Liver (tissue), 3 donors: ENCODE data around the gene CDK11A.
"Not testable (repeated sequence)": the region's sequence is repeated elsewhere in the genome, so short reads cannot be mapped to it uniquely, and the experiment has no call there.

ENCODE experiments used
- EGR1 ChIP-seq, 2 donors: IDR thresholded peaks; 2 replicates each; pipeline ENCODE4 v1.6.1; 2016 to 2018; ENCODE audit warnings: antibody characterized with exemption in 2 of 2, low read depth in 2 of 2
- GABPA ChIP-seq, 2 donors: IDR thresholded peaks in 1 of 2; conservative IDR thresholded peaks in 1 of 2; 2 replicates each; pipeline ENCODE4 v1.6.1; 2016; ENCODE audit warnings: antibody characterized with exemption in 2 of 2, mild to moderate bottlenecking in 1 of 2, moderate library complexity in 1 of 2
- RAD21 ChIP-seq, 2 donors: IDR thresholded peaks; 2 replicates each; pipeline ENCODE4 v1.6.1; 2016; ENCODE audit warnings: antibody characterized with exemption in 2 of 2, mild to moderate bottlenecking in 2 of 2
- SP1 ChIP-seq: IDR thresholded peaks from 2 replicates; pipeline ENCODE4 v1.6.1; 2018; ENCODE audit warnings: antibody characterized with exemption, mild to moderate bottlenecking
- YY1 ChIP-seq: IDR thresholded peaks from 2 replicates; pipeline ENCODE4 v1.6.1; 2016; ENCODE audit warnings: antibody characterized with exemption, mild to moderate bottlenecking
- TF ChIP-seq, protein P1 (sequence below): fragments of 150-350 bp; IDR thresholded peaks from 2 replicates; pipeline ENCODE4 v1.5.1; 2017; ENCODE audit warnings: improper control_type of control experiment, low read depth, low read length; ENCODE audit not compliant: missing input control
- TF ChIP-seq, protein P2 (sequence below): IDR thresholded peaks from 2 replicates; pipeline ENCODE4 v1.6.1; 2016; ENCODE audit warnings: antibody characterized with exemption
- TF ChIP-seq, protein P3 (sequence below): IDR thresholded peaks from 2 replicates; pipeline ENCODE4 v1.6.1; 2016; ENCODE audit warnings: antibody characterized with exemption, mild to moderate bottlenecking
- donor health status: healthy.
- donor health status: healthy.

DNA sequence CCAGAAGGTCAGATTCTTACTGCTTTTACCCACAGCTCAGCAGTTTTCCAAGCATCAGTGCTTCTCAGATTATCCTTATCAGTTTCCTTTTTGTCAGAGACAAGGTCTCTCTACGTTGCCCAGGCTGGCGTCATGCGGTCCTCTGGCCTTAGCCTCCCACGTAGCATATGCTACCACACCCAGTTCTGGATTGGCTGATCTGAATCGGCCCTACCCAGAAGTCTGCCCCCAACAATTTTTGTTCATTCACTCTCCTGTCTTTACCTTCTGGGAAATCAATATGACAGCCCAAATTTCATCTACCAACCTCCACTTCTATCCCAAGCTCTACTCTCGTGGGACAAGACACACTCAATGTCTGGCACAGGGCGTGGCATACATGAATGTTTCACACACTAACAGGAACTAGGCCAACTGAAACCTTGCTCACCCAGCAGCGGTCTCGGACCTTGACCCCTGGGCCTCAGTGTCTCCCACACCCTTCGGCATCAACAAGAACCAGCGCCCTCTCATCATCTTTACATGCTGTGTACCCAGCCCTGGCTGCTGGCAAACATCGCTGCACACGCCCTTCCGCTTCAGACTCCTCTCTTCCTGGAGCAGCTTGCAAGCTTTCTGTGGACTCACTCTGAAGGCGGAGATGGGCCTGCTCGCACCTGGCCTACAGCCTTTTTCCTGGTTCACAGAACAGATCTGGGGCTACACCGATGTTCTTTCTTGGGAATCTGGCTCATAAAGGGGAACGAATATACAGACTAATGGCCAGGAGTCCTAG is 8.9 kb downstream of the CDK11A start:
- TF ChIP-seq, protein P1, sequence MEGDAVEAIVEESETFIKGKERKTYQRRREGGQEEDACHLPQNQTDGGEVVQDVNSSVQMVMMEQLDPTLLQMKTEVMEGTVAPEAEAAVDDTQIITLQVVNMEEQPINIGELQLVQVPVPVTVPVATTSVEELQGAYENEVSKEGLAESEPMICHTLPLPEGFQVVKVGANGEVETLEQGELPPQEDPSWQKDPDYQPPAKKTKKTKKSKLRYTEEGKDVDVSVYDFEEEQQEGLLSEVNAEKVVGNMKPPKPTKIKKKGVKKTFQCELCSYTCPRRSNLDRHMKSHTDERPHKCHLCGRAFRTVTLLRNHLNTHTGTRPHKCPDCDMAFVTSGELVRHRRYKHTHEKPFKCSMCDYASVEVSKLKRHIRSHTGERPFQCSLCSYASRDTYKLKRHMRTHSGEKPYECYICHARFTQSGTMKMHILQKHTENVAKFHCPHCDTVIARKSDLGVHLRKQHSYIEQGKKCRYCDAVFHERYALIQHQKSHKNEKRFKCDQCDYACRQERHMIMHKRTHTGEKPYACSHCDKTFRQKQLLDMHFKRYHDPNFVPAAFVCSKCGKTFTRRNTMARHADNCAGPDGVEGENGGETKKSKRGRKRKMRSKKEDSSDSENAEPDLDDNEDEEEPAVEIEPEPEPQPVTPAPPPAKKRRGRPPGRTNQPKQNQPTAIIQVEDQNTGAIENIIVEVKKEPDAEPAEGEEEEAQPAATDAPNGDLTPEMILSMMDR: not testable (repeated sequence)
- TF ChIP-seq, protein P2, sequence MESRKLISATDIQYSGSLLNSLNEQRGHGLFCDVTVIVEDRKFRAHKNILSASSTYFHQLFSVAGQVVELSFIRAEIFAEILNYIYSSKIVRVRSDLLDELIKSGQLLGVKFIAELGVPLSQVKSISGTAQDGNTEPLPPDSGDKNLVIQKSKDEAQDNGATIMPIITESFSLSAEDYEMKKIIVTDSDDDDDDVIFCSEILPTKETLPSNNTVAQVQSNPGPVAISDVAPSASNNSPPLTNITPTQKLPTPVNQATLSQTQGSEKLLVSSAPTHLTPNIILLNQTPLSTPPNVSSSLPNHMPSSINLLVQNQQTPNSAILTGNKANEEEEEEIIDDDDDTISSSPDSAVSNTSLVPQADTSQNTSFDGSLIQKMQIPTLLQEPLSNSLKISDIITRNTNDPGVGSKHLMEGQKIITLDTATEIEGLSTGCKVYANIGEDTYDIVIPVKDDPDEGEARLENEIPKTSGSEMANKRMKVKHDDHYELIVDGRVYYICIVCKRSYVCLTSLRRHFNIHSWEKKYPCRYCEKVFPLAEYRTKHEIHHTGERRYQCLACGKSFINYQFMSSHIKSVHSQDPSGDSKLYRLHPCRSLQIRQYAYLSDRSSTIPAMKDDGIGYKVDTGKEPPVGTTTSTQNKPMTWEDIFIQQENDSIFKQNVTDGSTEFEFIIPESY: not testable (repeated sequence)
- TF ChIP-seq EGR1 (IDR thresholded peaks at IDR 0.05; ENCODE audit: low read depth in 2 of 2); RAD21 (IDR thresholded peaks at IDR 0.05); SP1; YY1; GABPA (IDR thresholded peaks at IDR 0.05 in 1 of 2, conservative IDR thresholded peaks at IDR 0.05 in 1 of 2): not testable (repeated sequence)
- TF ChIP-seq, protein P3, sequence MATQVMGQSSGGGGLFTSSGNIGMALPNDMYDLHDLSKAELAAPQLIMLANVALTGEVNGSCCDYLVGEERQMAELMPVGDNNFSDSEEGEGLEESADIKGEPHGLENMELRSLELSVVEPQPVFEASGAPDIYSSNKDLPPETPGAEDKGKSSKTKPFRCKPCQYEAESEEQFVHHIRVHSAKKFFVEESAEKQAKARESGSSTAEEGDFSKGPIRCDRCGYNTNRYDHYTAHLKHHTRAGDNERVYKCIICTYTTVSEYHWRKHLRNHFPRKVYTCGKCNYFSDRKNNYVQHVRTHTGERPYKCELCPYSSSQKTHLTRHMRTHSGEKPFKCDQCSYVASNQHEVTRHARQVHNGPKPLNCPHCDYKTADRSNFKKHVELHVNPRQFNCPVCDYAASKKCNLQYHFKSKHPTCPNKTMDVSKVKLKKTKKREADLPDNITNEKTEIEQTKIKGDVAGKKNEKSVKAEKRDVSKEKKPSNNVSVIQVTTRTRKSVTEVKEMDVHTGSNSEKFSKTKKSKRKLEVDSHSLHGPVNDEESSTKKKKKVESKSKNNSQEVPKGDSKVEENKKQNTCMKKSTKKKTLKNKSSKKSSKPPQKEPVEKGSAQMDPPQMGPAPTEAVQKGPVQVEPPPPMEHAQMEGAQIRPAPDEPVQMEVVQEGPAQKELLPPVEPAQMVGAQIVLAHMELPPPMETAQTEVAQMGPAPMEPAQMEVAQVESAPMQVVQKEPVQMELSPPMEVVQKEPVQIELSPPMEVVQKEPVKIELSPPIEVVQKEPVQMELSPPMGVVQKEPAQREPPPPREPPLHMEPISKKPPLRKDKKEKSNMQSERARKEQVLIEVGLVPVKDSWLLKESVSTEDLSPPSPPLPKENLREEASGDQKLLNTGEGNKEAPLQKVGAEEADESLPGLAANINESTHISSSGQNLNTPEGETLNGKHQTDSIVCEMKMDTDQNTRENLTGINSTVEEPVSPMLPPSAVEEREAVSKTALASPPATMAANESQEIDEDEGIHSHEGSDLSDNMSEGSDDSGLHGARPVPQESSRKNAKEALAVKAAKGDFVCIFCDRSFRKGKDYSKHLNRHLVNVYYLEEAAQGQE: not testable (repeated sequence)
